Vagina (tissue), 2 donors: ENCODE data around the gene POU5F2.

Source experiments
- POLR2A ChIP-seq, 2 donors: fragments of 450-650 bp; IDR thresholded peaks; one replicate each; pipeline ENCODE4 v1.6.1; 2017; ENCODE audit warnings: antibody characterized with exemption in 2 of 2, mild to moderate bottlenecking in 2 of 2, moderate library complexity in 2 of 2
- TF ChIP-seq, protein P1 (sequence below), 3 experiments: fragments of 450-650 bp in 2 of 3; fragments of 200-600 bp in 1 of 3; sonication (generic) in 1 of 3; IDR thresholded peaks; one replicate each; pipeline ENCODE4 v1.5.1; 2017 to 2019; ENCODE audit warnings: antibody characterized with exemption in 3 of 3, mild to moderate bottlenecking in 2 of 3, moderate library complexity in 2 of 3

- TF ChIP-seq, protein P1, sequence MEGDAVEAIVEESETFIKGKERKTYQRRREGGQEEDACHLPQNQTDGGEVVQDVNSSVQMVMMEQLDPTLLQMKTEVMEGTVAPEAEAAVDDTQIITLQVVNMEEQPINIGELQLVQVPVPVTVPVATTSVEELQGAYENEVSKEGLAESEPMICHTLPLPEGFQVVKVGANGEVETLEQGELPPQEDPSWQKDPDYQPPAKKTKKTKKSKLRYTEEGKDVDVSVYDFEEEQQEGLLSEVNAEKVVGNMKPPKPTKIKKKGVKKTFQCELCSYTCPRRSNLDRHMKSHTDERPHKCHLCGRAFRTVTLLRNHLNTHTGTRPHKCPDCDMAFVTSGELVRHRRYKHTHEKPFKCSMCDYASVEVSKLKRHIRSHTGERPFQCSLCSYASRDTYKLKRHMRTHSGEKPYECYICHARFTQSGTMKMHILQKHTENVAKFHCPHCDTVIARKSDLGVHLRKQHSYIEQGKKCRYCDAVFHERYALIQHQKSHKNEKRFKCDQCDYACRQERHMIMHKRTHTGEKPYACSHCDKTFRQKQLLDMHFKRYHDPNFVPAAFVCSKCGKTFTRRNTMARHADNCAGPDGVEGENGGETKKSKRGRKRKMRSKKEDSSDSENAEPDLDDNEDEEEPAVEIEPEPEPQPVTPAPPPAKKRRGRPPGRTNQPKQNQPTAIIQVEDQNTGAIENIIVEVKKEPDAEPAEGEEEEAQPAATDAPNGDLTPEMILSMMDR (IDR thresholded peaks at IDR 0.05), result no peak
- no peak for TF ChIP-seq POLR2A (IDR thresholded peaks at IDR 0.05)
These were observed at the start of gene POU5F2 for GRCh38 chr5:93741136-93741811.
